ENCODE data around the gene PLA2G12B.
"Not testable (repeated sequence)": the region's sequence is repeated elsewhere in the genome, so short reads cannot be mapped to it uniquely, and the experiment has no call there.

The PLA2G12B gene, protein sequence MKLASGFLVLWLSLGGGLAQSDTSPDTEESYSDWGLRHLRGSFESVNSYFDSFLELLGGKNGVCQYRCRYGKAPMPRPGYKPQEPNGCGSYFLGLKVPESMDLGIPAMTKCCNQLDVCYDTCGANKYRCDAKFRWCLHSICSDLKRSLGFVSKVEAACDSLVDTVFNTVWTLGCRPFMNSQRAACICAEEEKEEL

DNA sequence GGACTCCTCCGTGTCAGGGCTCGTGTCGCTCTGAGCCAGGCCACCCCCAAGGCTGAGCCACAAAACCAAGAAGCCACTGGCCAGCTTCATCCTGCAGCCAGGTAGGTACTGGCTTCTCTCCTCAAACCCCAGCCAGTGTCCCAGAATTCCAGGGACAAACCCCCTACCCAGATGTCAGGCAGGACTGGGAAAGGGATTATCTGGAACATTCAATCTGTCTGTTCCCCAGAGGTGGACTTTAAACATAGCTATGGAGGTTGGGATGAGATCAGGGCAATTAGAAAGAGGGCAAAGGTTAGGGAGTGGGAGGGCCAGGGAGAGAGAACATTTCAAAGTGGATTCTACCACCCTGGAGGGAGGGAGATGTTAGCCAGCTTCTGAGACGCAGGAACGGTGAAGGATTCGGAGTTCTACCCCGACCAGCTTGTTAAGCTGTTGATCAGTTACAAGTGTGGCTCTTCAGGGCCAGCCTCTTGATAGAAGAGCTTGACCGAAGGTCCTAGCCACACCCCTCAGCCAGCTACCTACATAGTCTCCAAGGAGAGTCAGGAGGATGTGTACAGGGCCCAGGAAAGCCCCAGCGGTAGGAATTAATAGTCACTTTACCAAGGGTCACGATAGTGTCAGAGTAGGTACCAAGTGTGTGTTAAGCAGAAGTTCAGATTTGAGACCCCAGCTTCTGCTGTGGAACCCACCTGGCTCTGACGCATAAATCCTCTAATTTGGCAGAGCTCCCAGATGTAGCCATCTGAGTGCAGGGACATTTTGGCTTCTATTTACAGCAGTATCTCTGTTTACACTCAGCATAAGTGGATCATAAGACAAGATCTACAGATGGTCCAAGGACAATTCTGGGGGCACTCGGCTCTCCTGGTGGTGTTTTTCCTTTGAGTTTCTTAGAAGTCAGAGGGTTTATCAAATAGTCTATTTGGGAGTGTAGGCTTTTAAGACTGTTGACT, at the start of gene PLA2G12B:
Gene PLA2G12B, minus strand, starts transcription at position 211 of the 959 bp plus-strand sequence. Its CDS starts 121 bp downstream, at position 90.
- no peak for DNase-seq (ENCODE audit: low read depth in 2 of 2)

DNA sequence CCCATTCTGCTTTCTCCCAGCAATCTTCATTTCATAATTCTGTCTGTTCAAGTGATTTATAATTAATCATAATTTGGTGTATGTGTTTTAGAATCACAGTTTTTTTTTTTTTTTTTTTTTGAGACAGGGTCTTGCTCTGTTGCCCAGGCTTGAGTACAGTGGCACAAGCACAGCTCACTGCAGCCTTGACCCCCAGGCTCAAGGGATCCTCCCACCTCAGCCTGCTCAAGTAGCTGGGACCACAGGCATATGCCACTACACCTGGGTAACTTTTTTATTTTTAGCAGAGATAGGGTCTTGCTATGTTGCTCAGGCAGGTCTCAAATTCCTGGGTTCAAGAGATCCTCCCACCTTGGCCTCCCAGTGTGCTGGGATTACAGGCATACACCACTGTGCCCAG, 49.2 kb upstream of the PLA2G12B start:
- DNase-seq (ENCODE audit: low read depth in 2 of 2): no peak

DNA sequence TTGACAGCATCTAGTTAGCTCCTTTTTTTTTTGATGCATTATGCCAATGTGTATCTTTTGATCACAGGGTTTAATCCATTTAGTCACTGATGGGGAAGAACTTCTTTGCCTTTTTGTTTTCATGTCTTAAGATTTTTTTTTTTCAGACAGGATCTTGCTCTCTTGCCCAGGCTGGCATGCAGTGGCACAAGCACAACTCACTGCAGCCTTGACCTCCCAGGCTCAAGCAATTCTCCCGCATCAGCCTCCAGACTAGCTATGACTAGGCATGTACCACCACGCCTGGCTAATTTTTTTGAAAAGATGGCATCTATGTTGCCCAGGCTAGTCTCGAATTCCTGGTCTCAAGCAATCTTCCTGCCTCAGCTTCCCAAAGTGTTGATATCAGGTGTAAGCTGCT, 46.4 kb upstream of the PLA2G12B start:
- DNase-seq (ENCODE audit: low read depth in 2 of 2): no peak

DNA sequence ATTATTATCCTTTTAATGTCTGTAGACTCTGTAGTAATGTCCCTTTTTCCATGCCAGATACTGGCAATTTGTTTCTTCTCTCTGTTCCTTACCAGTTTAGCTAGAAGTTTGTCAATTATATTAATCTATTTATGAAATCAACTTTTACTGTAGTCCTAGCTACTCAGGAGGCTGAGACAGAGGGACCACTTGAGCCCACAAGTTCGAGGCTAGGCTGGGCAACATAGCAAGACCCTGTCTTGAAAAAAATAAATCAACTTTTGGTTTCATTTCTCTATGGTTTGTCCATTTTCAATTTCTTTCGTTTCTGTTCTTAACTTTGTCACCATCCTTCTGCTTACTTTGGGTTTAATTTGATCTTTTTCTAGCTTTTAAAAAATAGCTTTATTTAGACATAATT, 42.5 kb upstream of the PLA2G12B start:
- DNase-seq (ENCODE audit: low read depth in 2 of 2): no peak

DNA sequence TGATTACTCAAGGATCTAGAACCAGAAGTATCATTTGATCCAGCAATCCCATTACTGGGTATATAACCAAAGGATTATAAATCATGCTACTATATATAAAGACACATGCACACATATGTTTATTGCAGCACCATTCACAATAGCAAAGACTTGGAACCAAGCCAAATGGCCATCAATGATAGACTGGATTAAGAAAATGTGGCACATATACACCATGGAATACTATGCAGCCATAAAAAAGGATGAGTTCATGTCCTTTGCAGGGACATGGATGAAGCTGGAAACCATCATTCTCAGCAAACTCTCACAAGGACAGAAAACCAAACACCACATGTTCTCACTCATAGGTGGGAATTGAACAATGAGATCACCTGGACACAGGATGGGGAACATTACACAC, 40.9 kb upstream of the PLA2G12B start:
- DNase-seq (ENCODE audit: low read depth in 2 of 2): not testable (repeated sequence)

DNA sequence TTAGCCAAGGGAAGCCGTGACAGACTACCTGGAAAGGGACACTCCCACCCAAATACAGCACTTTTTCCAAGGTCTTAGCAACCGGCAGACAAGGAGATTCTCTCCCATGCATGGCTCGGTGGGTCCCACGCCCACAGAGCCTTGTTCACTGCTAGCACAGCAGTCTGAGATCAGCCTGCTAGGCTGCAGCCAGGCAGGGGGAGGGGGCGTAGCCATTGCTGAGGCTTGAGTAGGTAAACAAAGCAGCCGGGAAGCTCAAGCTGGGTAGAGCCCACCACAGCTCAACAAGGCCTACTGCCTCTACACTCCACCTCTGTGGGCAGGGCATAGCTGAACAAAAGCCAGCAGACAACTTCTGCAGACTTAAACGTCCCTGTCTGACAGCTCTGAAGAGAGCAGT, 35.2 kb upstream of the PLA2G12B start:
- not testable (repeated sequence) for DNase-seq (ENCODE audit: low read depth in 2 of 2)

DNA sequence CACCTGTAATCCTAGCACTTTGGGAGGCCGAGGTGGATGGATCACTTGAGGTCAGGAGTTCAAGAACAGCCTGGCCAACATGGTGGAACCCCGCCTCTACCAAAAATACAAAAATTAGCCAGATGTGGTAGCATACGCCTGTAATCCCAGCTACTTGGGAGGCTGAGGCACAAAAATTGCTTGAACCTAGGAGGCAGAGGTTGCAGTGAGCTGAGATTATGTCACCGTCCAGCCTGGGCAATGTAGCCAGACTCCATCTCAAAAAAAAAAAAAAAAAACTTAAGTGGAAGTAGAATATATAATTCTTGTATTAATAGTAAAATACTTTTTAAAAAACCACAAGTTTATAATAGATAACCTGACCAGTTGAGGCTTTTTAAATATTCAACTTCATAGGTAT, 30.0 kb upstream of the PLA2G12B start:
- DNase-seq (ENCODE audit: low read depth in 2 of 2): not testable (repeated sequence)

DNA sequence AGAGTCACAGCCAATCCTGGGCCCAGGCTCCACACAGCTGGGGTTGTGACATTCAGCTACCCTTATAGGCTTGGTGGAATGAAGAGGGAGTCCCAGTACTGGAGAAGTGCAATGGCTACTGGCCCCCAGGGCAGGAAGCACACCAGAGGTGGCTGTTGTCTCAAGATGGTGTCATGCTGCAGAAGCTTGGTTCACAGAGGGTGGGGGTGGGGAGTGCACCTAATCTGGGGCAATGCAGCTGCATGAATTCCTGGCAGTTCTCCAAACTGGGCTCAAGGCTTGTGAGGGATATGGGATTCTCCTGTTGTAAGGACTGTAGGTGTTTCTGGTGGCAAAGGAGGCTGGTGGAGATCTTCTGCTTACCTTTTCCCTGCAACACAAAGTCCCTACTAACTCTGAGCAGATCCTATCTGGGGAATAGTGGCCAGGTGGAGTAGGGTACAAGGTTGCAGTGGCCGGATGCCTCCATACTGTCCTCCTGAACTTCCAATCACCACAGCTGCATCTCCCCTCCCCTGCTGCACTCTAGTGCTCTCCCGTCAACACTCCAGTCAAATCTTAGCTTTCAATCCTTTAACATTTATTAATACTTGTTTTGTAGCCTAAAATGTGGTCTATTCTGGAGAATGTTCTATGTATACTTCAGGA, 27.4 kb upstream of the PLA2G12B start:
- no peak for DNase-seq (ENCODE audit: low read depth in 2 of 2)

DNA sequence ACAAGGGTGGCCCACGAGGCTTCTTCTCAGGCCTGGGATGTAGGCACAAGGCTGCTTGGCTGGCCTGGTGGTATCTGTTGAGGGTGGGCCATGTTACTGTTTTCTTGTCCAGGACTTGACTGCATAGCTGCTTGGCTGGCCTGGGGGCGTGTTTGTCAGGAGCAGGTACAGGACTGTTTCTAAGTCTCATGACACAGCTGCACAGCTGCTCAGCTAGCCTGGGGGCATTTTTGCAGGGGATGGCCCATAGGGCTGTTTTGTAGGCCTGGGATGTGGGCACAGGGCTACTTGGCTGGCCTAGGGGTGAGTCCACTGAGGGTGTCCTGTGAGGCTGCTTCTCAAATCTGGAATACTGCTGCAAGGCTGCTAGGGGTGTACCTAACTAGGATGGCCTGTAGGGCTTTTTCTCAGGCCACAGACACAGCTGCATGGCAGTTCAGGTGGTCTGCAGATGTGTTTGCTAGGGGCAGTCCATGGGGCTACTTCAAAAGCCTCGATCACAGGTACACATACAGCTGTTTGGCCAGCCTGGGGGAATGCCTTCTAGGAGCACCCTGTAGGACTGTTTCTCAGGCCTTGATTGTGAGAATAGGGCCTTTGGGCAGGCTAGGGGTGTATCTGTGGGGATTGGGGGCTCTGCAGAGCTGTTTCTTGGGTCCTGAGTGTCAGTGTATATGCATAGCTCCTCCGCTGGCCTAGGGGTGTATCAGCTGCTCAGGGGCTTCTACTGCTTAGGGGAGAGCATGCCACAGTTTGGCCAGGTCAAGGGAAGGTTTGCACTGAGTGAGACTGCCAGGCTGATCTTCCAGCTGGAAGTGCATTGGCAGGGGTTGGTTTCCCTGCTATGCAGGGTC, 26.6 kb upstream of the PLA2G12B start:
- DNase-seq (ENCODE audit: low read depth in 2 of 2): no peak

DNA sequence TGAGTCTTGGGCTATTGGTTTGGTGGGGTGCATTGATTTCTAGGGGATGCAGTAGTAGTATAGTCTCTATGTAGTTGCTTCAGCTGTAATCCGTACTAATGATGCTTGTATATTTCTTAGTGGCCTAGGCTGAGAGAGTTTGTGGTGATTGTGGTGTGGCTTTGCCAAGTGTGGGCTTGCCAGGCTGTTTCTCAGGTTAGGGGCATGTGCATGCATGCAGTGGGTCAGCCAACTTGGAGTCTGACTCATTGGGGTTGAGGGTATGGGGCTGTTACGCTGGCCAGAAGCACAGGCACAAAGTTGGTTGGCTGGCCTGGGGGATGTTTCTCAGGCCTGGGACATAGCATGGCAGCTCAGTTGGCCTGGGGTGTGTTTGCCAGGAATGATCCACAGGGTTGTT, 25.7 kb upstream of the PLA2G12B start:
- no peak for DNase-seq (ENCODE audit: low read depth in 2 of 2)

DNA sequence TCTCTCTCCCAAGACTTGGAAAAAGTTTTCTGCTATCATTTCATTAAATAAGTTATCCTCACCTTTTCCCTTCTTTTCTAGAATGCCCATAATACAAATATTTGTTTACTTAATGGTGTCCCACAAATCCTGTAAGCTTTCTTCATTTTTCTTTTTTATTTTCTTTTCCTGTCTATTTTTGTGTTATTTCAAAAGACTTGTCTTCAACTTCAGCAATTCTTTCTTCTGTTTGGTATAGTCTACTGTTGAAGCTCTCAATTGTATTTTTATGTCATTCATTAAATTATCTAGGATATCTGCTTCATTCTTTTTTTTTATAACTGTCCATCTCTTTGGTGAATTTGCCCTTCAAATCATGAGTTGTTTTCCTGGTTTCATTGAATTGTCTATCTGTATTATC, 25.1 kb upstream of the PLA2G12B start:
- no peak for DNase-seq (ENCODE audit: low read depth in 2 of 2)

DNA sequence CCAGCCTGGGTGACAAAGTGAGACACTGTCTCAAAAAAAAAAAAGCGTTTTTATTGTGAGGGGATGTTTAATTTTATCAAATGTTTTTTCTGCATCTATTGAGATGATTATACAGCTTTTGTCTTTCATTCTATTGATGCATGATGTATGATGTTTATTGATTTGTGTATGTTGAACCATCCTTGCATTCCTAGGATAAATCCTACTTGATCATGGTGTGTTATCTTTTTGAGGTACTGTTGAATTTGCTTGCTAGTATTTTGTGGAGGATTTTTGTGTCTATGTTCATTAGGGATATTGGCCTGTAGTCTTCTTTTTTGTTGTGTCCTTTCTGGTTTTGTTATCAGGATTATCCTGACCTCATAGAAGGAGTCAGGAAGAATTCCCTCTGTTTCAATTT, 22.3 kb upstream of the PLA2G12B start:
- no peak for DNase-seq (ENCODE audit: low read depth in 2 of 2)

DNA sequence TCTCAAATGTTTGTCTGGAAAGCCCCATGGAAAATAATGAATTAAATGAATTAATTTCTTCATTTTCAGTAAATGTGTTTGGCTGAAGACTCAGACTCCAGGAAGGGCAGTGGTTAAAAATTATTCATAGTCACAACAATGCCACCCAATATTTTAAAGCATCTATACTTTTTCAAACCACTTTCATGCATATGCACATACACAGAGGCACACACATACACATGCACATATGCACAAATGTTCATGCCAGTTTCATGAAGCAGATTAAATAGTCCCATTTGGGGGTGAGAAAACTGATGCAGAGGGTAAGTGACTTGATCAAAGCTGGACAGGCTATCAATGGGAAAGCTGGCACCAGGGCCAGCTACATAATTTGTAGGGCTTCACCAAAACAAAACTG, 1.4 kb upstream of the PLA2G12B start:
- no peak for DNase-seq (ENCODE audit: low read depth in 2 of 2)

DNA sequence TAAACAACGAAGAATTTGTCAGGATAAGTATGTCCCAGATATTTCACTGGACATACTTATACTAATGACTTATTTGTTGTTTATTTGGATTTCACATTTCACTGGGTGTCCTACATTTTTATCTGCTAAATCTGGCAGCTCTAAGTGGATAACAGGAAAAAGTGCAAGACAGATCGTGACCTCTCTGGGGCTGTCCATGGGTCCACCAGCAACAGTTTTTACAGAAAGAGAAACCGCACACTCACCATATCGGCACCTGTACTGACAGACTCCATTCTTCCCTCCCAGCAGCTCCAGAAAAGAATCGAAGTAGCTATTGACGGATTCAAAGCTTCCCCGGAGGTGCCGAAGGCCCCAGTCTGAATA, 393 bp downstream of the PLA2G12B start:
- no peak for DNase-seq (ENCODE audit: low read depth in 2 of 2)

DNA sequence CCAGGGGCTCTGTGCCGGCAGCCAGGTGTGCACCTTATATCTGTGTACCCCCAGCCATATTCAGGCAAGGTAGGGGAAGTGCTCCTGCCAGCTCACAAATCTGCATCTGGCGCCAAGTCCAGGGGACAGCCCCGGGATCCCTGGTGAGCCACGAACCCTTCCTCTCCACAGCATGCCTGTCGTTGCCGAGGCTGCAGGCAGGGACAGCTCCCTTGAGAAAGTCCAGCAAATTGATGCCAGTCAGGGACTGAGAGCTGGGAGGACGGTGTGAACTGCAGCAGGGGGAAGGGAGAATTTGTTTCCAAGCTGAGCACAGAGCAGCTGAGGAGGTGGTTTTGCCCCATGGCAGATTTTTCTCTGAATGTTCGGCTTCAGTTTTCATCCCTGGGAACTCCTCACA, 919 bp downstream of the PLA2G12B start:
- no peak for DNase-seq (ENCODE audit: low read depth in 2 of 2)

DNA sequence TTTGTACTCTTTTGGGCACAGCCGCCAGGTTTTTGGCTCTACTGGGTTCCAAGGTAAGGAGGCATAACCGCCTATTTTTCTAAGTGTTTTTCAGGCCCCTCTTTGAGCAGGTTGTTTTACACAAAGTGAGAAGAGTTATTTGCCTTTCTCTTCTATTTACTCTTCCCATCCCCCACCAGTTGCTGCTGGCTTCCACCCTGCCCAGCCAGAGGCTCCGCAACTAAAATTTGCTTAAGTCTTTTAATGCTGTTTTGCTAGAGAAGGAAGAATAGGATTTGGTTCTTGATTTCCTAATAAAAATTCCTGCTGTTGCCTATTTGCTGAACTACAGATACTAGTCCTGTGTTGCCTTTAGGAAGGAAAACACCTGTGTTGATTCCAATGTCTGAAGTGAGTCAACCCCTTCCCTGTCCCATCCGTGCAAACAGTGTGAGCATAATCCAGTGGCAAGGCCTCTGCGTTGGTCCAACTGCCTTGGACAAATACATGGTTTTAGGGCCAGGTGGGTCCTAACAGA, 1.9 kb downstream of the PLA2G12B start:
- no peak for DNase-seq (ENCODE audit: low read depth in 2 of 2)

DNA sequence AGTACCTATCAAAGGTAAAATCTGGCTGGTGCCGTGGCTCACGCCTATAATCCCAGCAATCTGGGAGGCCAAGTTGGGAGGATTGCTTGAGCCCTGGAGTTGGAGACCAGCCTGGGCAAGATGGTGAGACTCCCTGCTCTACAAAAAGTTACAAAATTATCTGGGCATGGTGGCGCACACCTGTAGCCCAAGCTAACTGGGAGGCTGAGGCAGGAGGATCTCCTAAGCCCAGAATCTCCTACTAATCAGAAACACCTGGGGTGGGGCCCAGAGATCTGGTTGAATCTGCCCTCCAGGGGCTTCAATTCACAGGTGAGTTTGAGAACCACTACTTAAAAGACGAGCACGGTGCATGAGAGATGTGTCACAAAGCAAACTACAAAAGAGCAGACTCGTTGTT, 2.4 kb downstream of the PLA2G12B start:
- no peak for DNase-seq (ENCODE audit: low read depth in 2 of 2)

DNA sequence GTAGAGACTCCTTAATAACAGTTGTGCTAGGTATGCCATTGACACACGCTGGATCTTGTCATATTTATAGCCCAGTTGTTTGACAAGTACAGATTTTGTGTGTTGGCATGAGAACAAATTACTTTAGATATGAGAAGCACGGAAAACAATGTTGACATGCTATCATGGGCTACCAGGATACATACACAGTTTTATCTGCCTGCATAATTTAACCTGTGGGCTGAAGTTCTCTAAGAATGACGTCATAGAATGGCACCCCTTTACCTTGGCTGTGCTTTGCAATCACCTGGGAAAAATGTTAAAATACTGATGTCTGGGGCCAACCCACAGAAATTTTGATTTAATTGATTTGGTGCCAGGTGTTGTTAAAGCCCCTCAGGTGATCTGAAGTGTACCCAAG, 2.8 kb downstream of the PLA2G12B start:
- no peak for DNase-seq (ENCODE audit: low read depth in 2 of 2)

DNA sequence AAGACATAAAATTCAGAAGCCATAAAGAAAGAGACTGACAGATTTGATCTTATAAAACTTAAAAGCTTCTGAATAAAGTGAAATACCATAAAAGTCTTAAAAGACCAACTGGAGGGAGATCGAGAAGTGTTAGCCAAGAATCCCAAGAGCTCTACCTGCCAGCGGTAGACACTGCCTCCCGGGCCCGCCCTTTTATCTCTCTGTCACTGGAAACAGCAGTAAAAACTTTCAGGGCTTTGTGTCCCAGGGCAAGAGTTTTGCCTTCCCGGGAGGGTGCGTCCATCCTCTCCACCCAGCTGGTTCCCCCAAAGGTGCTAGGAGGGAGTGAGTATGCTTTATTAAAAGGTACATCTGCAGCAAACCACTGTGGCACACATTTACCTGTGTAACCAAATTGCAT, 5.8 kb downstream of the PLA2G12B start:
- no peak for DNase-seq (ENCODE audit: low read depth in 2 of 2)

DNA sequence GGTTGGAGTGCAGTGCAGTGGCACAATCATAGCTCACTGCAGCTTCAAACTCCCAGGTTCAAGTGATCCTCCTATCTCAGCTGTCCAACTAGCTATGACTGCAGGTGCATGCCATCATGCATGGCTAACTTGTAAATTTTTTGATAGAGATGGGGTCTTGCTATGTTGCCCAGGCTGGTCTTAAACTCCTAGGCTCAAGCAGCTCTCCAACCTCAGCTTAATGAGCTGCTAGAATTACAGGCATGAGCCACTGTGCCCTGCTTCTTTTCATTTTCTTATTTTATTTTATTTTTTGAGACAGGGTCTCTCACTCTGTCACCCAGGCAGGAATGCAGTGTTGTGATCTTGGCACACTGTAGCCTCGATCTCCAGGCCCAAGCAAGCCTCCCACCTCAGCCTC, 7.6 kb downstream of the PLA2G12B start:
- DNase-seq (ENCODE audit: low read depth in 2 of 2): no peak

DNA sequence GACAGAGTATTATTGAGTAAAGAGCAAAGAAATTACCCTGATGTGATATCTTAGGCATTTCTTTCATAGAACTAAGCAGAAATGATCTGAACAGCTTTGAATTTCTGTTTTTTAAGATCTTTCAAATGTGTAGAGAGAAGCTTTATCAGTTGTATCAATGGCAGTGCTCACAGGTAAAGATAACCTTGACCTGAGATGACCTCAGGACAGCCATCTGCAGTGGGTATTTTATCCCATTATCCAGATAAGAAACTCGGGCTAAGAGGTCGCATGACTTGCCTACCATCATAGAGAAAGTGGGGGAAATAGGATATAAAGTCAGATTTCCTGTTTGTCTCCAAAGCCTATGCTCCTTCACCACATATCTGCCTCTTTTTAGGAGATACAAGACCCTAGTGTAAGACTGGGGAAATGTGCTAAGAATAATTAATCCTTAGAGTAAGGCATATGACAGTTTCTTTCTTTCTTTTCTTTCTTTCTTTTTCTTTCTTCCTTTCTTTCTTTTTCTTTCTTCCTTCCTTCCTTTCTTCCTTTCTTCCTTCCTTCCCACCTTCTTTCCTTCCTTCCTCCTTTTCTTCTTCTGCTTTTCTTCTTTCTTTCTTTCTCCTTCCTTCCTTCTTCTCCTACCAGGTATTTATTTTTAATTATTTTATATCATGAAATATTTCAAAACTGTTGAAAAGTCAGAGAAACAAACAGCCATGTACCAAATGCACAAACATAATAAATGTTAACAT, 10.9 kb downstream of the PLA2G12B start:
- no peak for DNase-seq (ENCODE audit: low read depth in 2 of 2)
